HG03045 (cell line): ENCODE data around the gene BBS9.
A peak's percentile ranks its signal among the peaks of the same experiment; 100 is the strongest.

Experiments
- ATAC-seq: cut with Tn5 transposase; IDR thresholded peaks from one replicate; pipeline ENCODE4 v1.9.1; 2021; ENCODE audit warnings: mild to moderate bottlenecking, moderate library complexity; ENCODE audit not compliant: unreplicated experiment

BBS9 gene

DNA sequence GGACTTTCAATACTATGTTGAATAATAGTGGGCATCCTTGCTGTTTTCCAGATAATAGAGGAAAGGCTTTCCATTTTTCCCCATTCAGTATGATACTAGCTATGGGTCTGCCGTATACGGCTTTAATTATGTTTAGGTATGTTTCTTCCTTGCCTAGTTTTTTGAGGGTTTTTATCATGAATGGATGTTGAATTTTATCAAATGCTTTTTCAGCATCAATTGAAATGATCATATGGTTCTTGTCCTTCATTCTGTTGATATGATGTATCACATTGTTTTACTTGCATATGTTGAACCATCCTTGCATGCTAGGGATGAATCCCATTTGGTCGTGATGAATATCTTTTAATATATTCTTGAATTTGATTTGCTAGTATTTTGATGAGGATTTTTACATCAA, 11.0 kb upstream of the BBS9 start:
- ATAC-seq, result no peak

- no peak for ATAC-seq
These were observed 2.3 kb upstream of the BBS9 start for GRCh38 chr7:33127085-33127484.

GRCh38 chr7:33128631-33128989, 754 bp upstream of the BBS9 start:
- no peak for ATAC-seq

DNA sequence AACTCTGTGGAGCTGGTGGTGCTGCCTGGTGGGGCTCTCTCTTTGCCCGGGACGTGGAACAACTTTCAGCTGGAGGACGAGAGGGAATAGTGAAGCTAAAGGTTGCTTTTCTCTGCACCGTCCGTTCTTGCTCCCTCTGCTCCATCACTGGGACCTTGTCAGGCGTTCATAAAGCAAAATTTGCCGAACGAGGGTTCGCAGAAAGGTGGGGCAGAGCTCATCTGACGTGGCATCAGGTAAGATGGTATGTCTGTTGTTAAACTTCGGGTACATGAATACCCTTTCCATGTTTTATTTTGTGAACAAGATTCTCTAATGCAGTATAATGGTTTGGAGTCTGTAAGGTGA, 416 bp downstream of the BBS9 start:
- no peak for ATAC-seq

DNA sequence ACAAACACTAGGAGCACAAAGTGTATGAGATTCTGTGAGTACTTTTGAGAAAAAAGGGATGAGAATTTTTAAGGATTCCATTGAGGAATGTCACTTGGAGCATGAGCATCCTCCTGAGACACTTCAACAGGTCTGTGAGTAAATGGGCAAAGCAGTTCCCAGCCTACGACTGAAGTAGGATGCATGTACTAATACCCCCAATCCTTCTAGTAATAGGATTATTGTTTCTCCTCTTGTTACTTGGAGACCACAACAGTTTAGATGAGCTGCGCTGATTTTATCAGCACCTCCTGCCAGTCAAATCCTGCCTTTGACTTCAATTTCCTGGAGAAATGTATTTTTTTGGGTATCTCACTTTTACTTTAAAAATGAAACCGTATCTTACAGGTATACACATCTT, 820 bp downstream of the BBS9 start:
- ATAC-seq, result no peak

DNA sequence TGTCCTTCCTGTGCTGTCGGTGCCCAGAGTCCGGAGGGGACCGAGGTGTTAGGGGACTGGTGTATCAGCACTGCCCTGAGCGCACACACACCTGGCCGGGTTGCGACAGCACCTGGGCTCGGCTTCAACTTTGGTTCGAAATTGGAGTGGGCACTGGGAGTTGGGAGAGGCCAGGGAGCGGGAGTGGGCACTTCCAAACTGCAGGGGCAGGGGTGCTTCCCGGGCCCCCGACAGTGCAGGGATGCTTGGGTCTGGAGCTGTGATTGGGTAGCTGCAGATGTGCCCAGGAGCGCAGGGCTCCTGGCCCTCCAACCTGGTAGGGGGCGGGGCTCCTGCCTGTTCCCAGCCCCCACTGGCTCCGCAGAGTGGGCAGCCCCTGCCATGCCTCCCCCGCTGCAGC, 7.7 kb downstream of the BBS9 start:
- no peak for ATAC-seq

- no peak for ATAC-seq
These were observed 13.2 kb downstream of the BBS9 start for GRCh38 chr7:33142585-33142984.

DNA sequence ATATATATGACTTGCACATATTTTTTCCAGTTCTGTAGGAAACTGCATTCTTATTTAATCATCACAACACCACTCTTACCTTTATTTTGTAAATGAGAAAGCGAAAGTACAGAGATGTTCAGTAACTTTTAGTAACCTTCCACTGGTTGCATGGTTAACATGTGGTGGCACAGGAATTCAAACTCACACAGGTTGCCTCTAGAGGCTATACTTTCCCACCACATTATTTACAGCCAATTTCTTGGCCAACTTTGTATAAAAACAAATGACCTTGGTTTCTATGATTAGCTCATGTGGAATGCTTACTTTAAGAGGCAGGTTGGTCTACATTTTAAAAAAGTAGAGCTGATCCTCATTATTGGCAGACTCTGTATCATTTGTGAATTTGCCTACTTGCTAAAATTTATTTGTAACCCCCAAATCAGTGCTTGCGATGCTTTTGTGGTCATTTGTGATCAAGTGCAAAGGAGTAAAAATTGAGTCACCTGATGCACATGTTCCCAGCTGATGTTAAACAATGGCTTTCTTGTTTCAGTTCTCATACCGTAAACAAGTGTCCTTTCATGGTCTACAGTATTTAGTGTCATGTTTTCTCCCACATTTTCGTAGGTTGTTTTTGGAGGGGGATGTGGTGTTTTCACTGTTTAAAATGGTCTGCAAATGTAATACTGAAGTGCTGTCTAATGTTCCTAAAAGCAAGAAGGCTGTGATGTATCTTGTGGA, 14.8 kb downstream of the BBS9 start:
- ATAC-seq, result no peak

- ATAC-seq, result no peak
These were observed 15.8 kb downstream of the BBS9 start for GRCh38 chr7:33145156-33145555.

GRCh38 chr7:33152087-33152486, 22.7 kb downstream of the BBS9 start:
- no peak for ATAC-seq

DNA sequence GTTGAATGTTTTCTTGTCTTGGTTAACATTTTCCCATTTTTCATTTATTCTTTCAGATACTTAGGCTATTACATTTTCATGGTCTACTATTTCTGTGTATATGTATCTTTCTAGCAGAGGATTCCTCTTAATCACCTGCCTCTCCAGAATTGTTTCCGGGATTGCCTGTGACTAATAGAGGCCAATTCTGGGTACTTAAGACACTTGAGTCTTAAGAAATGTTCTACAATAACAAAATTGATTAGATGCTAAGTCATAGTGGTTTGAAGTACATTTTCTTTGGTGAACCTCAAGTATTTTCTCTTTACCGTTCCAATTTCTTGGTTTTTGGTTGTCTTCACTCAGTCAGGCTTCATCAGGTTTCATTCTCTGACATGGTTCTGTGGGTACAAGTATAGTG, 26.4 kb downstream of the BBS9 start:
- no peak for ATAC-seq

DNA sequence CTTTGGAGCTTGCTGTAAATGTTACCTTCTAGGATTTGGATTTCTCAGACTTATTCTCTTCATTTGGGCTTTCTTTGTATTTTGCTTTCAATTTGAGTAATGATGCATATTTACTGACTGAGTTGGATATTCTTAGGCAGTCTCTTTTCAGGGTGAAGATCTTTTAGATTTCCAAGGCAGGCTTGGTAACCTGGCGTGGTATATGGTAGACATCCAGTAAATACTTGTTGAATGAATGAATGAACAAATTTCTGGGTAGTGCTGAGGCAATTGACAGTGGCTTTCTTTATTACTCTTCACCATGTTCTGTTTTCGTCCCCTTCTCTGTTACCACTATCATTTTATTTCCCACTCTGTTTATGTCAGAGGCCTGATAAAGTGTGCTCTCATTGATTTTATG, 27.1 kb downstream of the BBS9 start:
- ATAC-seq, result no peak

- no peak for ATAC-seq
These were observed 27.9 kb downstream of the BBS9 start for GRCh38 chr7:33157311-33157710.

DNA sequence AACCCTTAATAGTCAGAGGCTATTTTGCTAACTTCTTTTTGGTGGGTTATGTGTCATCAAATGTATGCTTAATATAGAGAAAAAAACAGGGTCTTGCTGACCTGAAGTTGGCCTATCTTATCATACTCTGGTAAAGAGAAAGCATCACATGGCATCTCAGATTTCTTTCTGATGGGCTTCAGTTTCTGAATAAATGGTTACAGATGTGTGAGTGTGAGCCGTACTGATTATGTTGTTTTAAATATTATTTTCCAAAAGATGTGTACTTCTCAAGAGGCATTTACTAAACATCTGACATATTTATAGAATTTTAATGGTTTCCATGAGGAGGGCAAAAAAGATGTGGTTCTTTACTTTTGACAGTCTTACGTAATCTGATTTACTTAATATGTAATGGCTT, 28.4 kb downstream of the BBS9 start:
- no peak for ATAC-seq

GRCh38 chr7:33177876-33178275, 48.5 kb downstream of the BBS9 start:
- ATAC-seq, result no peak

GRCh38 chr7:33179519-33179918, 50.2 kb downstream of the BBS9 start:
- no peak for ATAC-seq

GRCh38 chr7:33183504-33183903, 54.1 kb downstream of the BBS9 start:
- ATAC-seq, result no peak

- no peak for ATAC-seq
These were observed 55.5 kb downstream of the BBS9 start for GRCh38 chr7:33184828-33185227.

DNA sequence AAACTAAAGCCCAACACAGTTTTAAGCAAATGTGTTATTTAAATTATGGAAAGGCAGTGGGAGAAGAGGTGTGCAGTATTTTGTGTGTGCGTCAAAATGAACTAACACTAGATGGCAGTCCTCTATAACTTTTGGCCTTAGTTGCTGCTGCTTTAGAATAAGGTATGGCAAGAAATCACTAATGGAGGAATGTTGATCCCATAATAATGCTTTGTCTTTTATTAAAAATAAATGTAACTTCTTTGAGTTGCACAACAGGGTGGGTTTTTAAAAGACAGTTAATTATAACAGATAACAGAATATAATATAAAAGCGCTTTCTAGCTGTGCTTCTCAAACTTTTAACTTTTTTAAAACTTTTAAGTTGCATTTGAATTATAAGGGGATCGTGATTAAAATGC, 56.4 kb downstream of the BBS9 start:
- no peak for ATAC-seq

- ATAC-seq, result no peak
These were observed 56.8 kb downstream of the BBS9 start for GRCh38 chr7:33186192-33186591.

- ATAC-seq, result peak; percentile 7
These were observed 61.4 kb downstream of the BBS9 start for GRCh38 chr7:33190688-33191304.

DNA sequence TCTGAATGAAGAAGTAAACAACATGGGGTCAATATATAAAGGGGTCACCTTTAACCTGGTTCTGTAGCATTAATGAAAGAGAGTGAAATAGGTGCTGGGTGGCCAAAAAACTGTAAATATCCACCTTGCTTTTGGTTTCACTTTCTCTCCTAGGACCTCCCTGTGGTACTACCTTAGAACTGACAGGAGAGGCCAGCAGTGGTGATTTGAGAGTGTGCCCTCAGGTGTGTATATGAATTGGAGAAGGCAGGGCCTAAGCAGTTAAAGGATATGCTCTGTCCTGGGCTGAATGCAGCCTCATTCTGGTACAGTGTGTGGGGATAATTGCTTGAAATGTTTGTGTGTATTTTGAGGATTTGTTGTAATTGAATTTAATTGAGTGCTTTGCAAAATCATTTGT, 62.0 kb downstream of the BBS9 start:
- peak; percentile 73 for ATAC-seq

DNA sequence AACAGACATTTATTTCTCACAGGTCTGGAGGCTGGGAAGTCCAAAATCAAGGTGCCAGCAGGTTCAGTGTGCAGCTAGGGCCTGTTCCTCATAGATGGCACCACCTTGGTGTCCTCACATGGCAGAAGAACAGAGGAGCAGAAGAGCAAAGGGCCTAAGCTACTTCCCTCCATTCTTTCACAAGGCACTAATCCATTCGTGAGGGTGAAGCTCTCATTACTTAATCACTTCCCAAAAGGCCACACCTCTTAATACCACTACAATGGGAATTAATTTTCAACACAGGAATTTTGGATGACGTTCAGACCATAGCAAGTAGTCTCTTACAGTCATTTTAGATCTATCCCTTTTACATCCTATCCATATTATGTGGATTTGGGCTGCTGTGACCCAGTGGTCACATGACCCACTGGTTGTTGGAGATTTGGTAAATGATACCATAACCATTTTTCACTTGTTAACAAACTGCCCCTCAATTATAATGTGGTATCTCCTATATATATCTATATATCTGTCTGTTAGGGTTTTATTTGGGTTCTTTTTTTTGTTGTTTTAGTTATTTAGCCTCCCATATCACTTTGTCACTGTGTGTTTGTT, 63.4 kb downstream of the BBS9 start:
- ATAC-seq, result no peak
